Measurements from ENCODE around the gene MBTPS1.

DNA sequence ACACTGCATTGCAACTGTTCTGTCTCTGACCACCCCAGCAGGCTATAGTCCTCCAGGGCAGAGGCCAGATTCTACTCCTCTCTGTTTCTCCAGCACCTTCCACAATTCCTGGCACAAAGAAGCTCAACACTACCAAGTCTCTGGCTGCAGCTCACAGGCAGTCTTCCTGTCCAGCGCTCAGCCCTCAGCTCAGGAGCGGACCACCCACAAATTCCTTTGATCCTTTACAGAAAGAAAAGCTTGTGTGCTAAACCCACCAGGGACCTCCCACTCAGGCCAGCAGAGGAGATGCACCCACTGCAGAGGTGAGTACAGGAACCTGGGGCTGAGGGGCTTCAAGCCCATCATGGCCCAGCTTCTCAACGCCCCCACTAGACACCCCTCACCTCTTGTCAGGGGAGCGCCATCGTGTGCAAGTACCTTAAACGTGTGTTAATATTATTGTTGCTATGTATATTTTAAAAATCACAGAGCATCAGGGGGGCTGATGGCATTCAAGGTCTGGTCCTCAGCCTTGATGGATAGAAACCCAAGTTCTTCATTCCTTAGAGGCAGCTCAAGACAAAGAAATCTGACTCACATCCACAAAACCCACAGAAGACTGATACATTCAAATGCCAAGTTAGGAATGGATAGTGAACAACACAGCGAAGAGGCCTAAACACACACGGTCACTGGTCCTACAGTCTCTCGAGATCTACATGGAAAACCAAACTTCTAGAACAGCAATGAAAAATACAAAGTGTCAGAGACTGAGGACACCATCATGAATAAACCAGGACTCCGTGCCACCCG is 19.8 kb upstream of the MBTPS1 start:
- TF ChIP-seq, protein P1, sequence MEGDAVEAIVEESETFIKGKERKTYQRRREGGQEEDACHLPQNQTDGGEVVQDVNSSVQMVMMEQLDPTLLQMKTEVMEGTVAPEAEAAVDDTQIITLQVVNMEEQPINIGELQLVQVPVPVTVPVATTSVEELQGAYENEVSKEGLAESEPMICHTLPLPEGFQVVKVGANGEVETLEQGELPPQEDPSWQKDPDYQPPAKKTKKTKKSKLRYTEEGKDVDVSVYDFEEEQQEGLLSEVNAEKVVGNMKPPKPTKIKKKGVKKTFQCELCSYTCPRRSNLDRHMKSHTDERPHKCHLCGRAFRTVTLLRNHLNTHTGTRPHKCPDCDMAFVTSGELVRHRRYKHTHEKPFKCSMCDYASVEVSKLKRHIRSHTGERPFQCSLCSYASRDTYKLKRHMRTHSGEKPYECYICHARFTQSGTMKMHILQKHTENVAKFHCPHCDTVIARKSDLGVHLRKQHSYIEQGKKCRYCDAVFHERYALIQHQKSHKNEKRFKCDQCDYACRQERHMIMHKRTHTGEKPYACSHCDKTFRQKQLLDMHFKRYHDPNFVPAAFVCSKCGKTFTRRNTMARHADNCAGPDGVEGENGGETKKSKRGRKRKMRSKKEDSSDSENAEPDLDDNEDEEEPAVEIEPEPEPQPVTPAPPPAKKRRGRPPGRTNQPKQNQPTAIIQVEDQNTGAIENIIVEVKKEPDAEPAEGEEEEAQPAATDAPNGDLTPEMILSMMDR (IDR thresholded peaks at IDR 0.05): no peak
- TF ChIP-seq POLR2A (IDR thresholded peaks at IDR 0.05): no peak
